KOPT-K1 (cell line): ENCODE measurements around the gene OLIG2.

Experiments
- H3K27ac ChIP-seq: fragments of 200-600 bp; sonication (generic); 2 replicates; pipeline ENCODE4 v1.5.1; 2016; ENCODE audit warnings: antibody characterized with exemption, mild to moderate bottlenecking, low read depth, low read length; ENCODE audit not compliant: poor library complexity, severe bottlenecking
- H3K36me3 ChIP-seq: fragments of 200-600 bp; sonication (generic); 2 replicates; pipeline ENCODE4 v1.5.1; 2017; ENCODE audit warnings: antibody characterized with exemption, mild to moderate bottlenecking, low read length, moderate library complexity; ENCODE audit not compliant: insufficient read depth
- H3K9me3 ChIP-seq: fragments of 200-600 bp; sonication (generic); 2 replicates; pipeline ENCODE4 v1.5.1; 2017; ENCODE audit warnings: antibody characterized with exemption, low read length, mild to moderate bottlenecking; ENCODE audit not compliant: insufficient read depth, poor library complexity, severe bottlenecking

Gene OLIG2

GRCh38 chr21:33013626-33014025 lies 12.1 kb upstream of the OLIG2 start:
- no peaks in the 10 kb centered on the region for H3K36me3 ChIP-seq
- H3K9me3 ChIP-seq, result no peaks in the 10 kb centered on the region
- no peak overlapping the region for H3K27ac ChIP-seq

DNA sequence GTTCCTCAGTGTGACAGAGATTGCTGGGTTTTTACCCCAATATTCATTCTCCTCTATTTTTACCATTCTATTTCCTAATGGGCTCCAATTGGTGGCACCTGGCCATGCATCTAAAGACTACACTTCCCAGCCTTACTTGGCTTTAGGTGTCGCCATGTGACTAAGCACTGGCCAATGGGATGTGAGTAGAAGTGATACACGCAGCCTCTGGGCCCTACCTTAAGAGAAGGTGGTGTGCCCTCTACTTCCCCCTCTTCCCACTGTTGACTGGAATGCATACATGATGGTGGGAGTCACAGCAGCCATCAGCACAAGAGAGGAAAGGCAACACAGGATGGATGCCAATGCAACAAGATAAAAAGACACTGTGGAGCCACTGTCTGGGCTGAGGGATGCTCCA lies 11.4 kb upstream of the OLIG2 start:
- no peak overlapping the region for H3K27ac ChIP-seq
- H3K9me3 ChIP-seq, result no peaks in the 10 kb centered on the region
- no peaks in the 10 kb centered on the region for H3K36me3 ChIP-seq

DNA sequence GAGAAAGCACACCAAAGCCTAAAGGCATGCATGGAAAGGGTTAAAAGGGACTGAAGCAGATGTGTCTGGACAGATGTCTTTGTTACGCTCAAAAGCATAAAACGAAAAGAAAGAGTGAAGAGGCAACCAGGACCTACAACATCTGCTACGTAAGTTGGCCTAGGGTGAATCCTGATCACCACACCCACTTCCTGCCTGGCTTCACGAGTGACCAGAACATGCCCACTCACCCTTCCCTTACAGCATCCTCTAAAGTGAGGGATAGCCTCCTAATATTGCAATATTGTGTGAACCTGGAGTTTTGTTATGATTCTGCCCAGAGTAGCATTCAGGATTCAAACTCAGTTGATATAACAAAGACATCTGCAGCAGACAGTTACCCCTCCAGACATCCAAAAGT lies 10.6 kb upstream of the OLIG2 start:
- Histone ChIP-seq H3K36me3 (no peaks in the 10 kb centered on the region), H3K27ac (no peak overlapping the region), H3K9me3 (no peaks in the 10 kb centered on the region)

DNA sequence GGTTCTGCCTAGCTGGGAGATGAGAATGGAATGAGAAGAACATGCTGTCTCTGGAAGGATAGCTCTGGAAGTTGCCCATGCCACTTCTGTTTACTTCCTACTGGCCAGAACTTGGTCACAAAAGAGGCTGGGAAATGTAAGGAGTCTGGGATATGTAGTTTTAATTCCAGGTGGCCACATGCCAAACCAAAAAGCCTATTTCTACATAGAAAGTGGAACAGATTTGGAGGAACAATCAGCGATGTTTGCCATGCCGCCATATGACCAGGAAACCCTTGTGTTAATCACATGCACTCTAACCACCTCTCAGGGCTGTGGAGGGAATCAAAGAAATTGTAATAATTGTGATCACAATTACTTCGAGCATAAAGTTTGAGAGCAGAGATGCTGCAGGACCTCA lies 10.0 kb upstream of the OLIG2 start:
- H3K9me3 ChIP-seq, result no peaks in the 10 kb centered on the region
- H3K27ac ChIP-seq, result no peak overlapping the region
- H3K36me3 ChIP-seq, result no peaks in the 10 kb centered on the region

DNA sequence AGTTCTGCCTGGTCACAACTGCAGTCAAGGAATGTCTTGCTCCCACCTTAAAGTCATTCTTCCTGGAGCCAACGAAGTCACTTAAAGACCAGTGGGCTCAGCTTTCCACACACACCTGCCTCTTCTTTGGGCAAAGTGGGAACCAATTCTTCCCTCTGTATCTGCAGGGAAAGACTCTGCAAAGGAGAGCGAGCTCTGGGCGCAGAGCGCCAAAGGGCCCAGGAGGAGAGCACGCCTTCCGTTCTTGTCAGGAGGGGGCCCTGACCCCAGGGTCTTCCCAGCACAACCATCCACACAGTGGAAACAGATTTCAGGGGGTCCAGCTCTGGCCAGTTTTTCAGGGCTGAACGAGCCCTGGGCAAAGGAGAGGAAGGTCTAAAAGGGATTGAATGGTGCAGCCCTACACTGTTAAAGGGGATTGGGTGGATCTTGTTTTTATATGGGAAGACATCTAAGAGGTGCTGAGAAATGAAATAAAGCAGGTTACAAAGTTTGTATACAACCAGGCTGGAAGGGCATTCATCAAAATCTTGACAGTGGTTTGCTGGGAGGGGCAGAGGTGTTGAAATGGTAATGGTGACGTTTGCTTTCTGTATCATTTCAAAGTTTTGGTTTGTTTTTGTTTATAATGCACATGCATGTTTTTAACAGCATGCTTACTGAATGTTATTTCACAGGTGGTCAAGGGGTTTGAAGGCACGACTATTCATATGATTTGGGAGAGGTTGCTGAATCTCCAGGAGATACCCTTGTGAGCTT lies 6.8 kb upstream of the OLIG2 start:
- Histone ChIP-seq H3K36me3 (no peaks in the 10 kb centered on the region), H3K27ac (no peak overlapping the region), H3K9me3 (no peaks in the 10 kb centered on the region)

- Histone ChIP-seq H3K27ac (no peak overlapping the region), H3K36me3 (no peaks in the 10 kb centered on the region), H3K9me3 (no peaks in the 10 kb centered on the region)
These were observed 6.2 kb upstream of the OLIG2 start for GRCh38 chr21:33019516-33019884.

DNA sequence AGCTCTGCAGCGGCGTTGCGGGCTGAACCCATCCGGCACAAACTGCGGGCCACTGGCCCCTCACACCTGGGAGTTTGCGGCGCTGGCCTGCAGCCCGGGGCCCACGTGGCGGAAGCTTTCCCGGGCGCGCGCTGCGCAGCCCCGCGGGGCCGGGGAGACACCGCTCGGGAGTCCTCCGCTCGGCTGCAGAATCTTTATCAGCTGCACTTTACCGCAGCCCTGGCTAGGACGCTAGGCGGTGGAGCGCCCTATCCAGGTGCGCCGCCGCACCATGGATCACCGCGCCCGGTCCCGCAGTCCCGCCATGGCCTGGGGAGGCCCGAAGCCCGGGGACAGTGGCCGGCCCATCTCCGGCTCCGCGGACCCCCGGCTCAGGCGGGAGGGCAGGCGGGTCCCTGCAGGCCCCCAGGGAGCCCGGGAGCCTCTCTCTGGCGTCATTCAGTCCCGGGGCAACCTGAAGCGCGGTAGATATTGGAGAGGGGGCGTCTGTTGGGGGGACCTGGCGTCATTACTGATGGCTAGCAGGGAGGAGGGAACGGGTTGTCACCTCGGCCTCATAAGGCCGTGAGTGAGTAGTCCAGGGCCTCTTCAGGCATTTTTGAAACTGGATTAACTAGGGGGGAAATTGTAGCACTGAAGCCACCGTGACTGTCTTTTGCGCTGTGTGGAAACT lies 5.7 kb upstream of the OLIG2 start:
- H3K36me3 ChIP-seq, result no peaks in the 10 kb centered on the region
- no peaks in the 10 kb centered on the region for H3K9me3 ChIP-seq
- H3K27ac ChIP-seq, result no peak overlapping the region

DNA sequence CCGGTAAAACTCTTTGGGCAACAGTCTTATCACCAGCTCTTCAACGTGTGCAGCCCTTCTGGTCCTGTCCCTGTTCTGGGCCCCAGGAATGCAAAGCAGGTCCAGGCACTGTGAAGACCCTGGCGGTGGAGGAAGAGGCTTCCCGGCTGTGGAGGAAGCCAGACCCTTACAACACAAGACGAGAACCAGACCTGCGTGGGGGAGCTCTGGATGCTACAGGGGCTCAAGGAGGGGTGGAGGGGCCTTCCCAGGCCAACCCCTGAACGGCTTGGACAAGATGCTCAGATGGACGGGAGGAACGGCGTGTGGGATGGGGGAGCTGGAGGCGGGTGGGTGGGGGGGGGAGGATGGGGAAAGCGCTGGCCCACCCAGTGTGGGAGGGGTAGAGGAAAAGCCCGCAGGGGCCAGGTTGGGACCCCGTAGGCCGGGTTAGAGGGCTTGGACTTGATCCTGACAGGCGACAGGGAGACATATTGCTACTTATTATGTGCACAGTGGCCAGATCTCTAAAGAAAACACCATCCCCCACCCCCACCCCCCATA lies 5.1 kb upstream of the OLIG2 start:
- H3K27ac ChIP-seq, result no peak overlapping the region
- H3K36me3 ChIP-seq, result no peaks in the 10 kb centered on the region
- no peaks in the 10 kb centered on the region for H3K9me3 ChIP-seq

DNA sequence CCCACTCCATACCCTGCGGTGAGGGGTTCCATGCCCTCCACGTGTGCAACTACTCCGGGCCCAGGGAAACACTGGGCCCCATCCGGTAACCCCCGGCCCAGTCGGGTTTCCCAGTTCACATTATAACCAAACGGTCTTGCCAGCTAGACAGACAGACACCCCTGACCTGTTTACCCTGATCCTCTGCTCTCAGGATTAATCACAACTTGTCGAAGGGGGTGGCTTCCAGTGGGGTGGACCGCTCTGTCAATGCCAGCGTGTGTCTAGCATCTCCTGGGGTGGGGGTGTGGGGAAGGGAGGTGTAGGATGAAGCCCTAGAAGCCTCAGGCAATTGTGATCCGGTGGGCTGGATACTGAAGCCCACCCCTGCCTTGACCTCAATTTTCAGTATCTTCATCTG lies 4.6 kb upstream of the OLIG2 start:
- Histone ChIP-seq H3K9me3 (no peaks in the 10 kb centered on the region), H3K27ac (no peak overlapping the region), H3K36me3 (no peaks in the 10 kb centered on the region)

- H3K27ac ChIP-seq, result no peak overlapping the region
- peaks cover 4% of the 10 kb centered on the region for H3K9me3 ChIP-seq
- no peaks in the 10 kb centered on the region for H3K36me3 ChIP-seq
These were observed 4.1 kb upstream of the OLIG2 start for GRCh38 chr21:33021667-33022066.

DNA sequence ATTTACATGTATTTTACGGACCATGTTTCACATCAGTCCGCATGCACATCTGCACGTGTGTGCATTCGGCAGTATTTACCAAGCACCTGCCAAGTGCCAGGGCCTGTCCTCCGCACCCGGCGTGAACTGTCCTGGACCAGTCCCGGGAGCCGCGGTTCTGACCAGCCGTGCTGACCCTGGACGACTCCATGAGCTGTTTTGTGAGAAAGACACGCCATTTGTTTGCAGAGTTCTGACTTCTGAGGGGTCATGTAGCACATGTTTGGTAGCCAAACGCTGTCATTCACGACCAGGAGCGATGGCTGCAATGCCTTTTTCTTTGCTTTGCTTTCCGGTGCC lies 3.3 kb upstream of the OLIG2 start:
- H3K9me3 ChIP-seq, result peaks cover 10% of the 10 kb centered on the region
- no peaks in the 10 kb centered on the region for H3K36me3 ChIP-seq
- H3K27ac ChIP-seq, result no peak overlapping the region

GRCh38 chr21:33022828-33023573 lies 2.7 kb upstream of the OLIG2 start:
- Histone ChIP-seq H3K9me3 (peaks cover 11% of the 10 kb centered on the region), H3K36me3 (no peaks in the 10 kb centered on the region), H3K27ac (no peak overlapping the region)

GRCh38 chr21:33023574-33024200 lies 2.0 kb upstream of the OLIG2 start:
- H3K27ac ChIP-seq, result no peak overlapping the region
- peaks cover 18% of the 10 kb centered on the region for H3K9me3 ChIP-seq
- H3K36me3 ChIP-seq, result no peaks in the 10 kb centered on the region

GRCh38 chr21:33024201-33025103 lies 1.3 kb upstream of the OLIG2 start:
- no peaks in the 10 kb centered on the region for H3K36me3 ChIP-seq
- peaks cover 19% of the 10 kb centered on the region for H3K9me3 ChIP-seq

More at GRCh38 chr21:33024201-33025103, 1.3 kb upstream of the OLIG2 start:
- no peak overlapping the region for H3K27ac ChIP-seq
